ENCODE measurements around the gene CHRM2. TPM values are rescaled to one million over a fixed set of nuclear protein-coding genes. Genes with fewer than 3 reads are reported as not detected.

Gene CHRM2
- total and polyA plus RNA-seq, 2 of the 8 experiments (the other 6 are each of a cell fraction or from before 2014, with no cell fraction given) = 0.17 to 0.32 TPM

DNA sequence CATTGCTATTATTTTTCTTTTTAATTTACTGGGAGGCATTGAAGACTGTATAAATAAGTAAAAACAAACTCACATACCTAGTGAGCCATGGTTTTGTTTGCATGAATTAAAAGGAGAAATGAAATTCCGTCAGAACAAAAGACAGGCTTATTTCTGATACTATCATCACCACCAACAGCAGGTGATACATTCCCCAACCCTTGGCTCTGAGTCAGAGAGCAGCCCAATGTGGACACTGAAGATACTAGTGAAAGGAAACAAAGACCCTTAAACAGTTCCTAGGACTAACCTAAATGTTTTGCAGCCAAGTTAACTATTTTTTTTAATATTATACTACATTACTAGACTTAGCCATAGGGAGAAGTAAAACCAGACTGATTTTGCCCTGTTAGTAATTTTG, 31.6 kb downstream of the CHRM2 start:
- H3K79me1 ChIP-seq (ENCODE audit: low read depth, low read length) = no peaks in the 10 kb centered on the region
- TF ChIP-seq NRF1 (IDR thresholded peaks at IDR 0.05; ENCODE audit: low read depth, low read length) (no peak), GTF2F1 (IDR thresholded peaks at IDR 0.05; ENCODE audit: borderline replicate concordance, low read depth, low read length) (no peak), GABPA (IDR thresholded peaks at IDR 0.05; ENCODE audit: borderline replicate concordance, insufficient read depth, low read length) (no peak), SUZ12 (IDR thresholded peaks at IDR 0.05; ENCODE audit: low read length) (no peak), RNF2 (IDR thresholded peaks at IDR 0.05; ENCODE audit: borderline replicate concordance, low read depth, low read length, missing control alignments, poor library complexity, severe bottlenecking) (no peak), BRCA1 (IDR thresholded peaks at IDR 0.05; ENCODE audit: low read depth, low read length) (no peak)
- TF ChIP-seq, protein P1, sequence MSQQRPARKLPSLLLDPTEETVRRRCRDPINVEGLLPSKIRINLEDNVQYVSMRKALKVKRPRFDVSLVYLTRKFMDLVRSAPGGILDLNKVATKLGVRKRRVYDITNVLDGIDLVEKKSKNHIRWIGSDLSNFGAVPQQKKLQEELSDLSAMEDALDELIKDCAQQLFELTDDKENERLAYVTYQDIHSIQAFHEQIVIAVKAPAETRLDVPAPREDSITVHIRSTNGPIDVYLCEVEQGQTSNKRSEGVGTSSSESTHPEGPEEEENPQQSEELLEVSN (IDR thresholded peaks at IDR 0.05) = no peak

More for the DNA sequence above, 31.6 kb downstream of the CHRM2 start:
- Histone ChIP-seq H3K79me2 (ENCODE audit: control insufficient read depth in 1 of 2, insufficient read depth in 2 of 2, low read length in 2 of 2) (no peaks in the 10 kb centered on the region), H3K14ac (ENCODE audit: insufficient read length) (no peak overlapping the region), H2BK5ac (ENCODE audit: low read depth, low read length) (no peak overlapping the region), H2BK120ac (replicated peaks; ENCODE audit: low read depth, low read length) (no peak overlapping the region), H3K18ac (ENCODE audit: extremely low read depth, low read length) (no peak overlapping the region), H3K9ac (replicated peaks in 1 of 4; ENCODE audit: extremely low read depth in 1 of 4, low read depth in 3 of 4, low read length in 3 of 4) (no peak overlapping the region), H3K4me3 (ENCODE audit: extremely low read depth in 1 of 4, insufficient read depth in 2 of 4, low read depth in 3 of 4, low read length in 4 of 4) (no peak overlapping the region), H2AFZ (ENCODE audit: low read length) (no peak overlapping the region), H3K56ac (replicated peaks; ENCODE audit: insufficient read length, low read depth, low read length) (no peak overlapping the region), H4K8ac (ENCODE audit: extremely low read depth, insufficient read depth, low read length) (no peak overlapping the region), H4K91ac (replicated peaks; ENCODE audit: insufficient read length, low read length) (no peak overlapping the region), H2BK12ac (ENCODE audit: low read depth, low read length) (no peak overlapping the region), H3K4me1 (replicated peaks in 1 of 4; ENCODE audit: control insufficient read depth in 3 of 4, insufficient read depth in 4 of 4, low read length in 3 of 4) (no peaks in the 10 kb centered on the region), H2BK15ac (ENCODE audit: low read length) (no peak overlapping the region), H3K23me2 (ENCODE audit: low read depth, low read length) (no peaks in the 10 kb centered on the region), H3K27ac (ENCODE audit: low read depth, low read length) (no peak overlapping the region), H3K23ac (ENCODE audit: insufficient read length) (no peak overlapping the region), H2AK5ac (ENCODE audit: low read depth, low read length) (no peak overlapping the region), H3K36me3 (ENCODE audit: control insufficient read depth in 2 of 4, insufficient read depth in 4 of 4, low read length in 3 of 4) (no peaks in the 10 kb centered on the region), H3K4me2 (ENCODE audit: insufficient read depth in 1 of 2, low read depth in 2 of 2, low read length in 2 of 2) (no peak overlapping the region), H3K9me3 (ENCODE audit: insufficient read depth in 2 of 2, low read depth in 1 of 2, low read length in 1 of 2) (no peaks in the 10 kb centered on the region), H3K27me3 (replicated peaks in 1 of 4; ENCODE audit: control insufficient read depth in 3 of 4, extremely low read depth in 1 of 4, insufficient read depth in 3 of 4, low read length in 3 of 4) (no peaks in the 10 kb centered on the region), H4K20me1 (replicated peaks in 1 of 2; ENCODE audit: control insufficient read depth in 1 of 2, insufficient read depth in 2 of 2, low read length in 2 of 2) (no peaks in the 10 kb centered on the region), H3K4ac (replicated peaks; ENCODE audit: insufficient read length, low read depth, low read length) (no peak overlapping the region), H2BK20ac (ENCODE audit: low read length) (no peak overlapping the region), H4K5ac (ENCODE audit: insufficient read length, low read depth, low read length) (no peak overlapping the region)
- ChIA-PET POLR2A (ENCODE audit: partially characterized antibody) (no interaction called here), CTCF (ENCODE audit: partially characterized antibody) (interaction anchor here (1.5 kb wide), 1 partner anchor 12 kb away, joined by 4 read pairs; no protein-coding TSS in a partner anchor)
- DNase-seq (ENCODE audit: low read depth in 1 of 2, low spot score in 2 of 2) = no peak
- 86% methylated on average over 1 of the region's 1 CpG; no CpG with 5 or more reads in 1 of the 2 experiments for WGBS, 2 experiments (ENCODE audit: extremely low coverage in 1 of 2, insufficient coverage in 1 of 2, insufficient read length in 1 of 2, insufficient replicate concordance in 2 of 2, low coverage in 1 of 2, low lambda C conversion rate in 2 of 2, missing lambda C conversion rate in 1 of 2)
- FAIRE-seq = no peak

Measured in H1 (cell line).